22Rv1 (cell line): Measurements from ENCODE around the gene ACOX3.

Experiments
- CTCF ChIP-seq: fragments of 450-650 bp; IDR thresholded peaks from 2 replicates; pipeline ENCODE4 v1.5.1; 2017; ENCODE audit warnings: mild to moderate bottlenecking
- ZFX ChIP-seq: fragments of 450-650 bp; IDR thresholded peaks from 2 replicates; pipeline ENCODE4 v1.6.1; 2017; ENCODE audit warnings: antibody characterized with exemption, borderline replicate concordance

GRCh38 chr4:8422786-8423185 is 17.7 kb downstream of the ACOX3 start:
- no peak for TF ChIP-seq CTCF
- no peak for TF ChIP-seq ZFX
